ENCODE results near the gene TUBE1. TPM values are rescaled to one million over a fixed set of nuclear protein-coding genes. Genes with fewer than 3 reads are reported as not detected.

Gene TUBE1
- polyA plus RNA-seq, 1 of the 3 experiments (the other 2 are of a cell fraction), result 11.9 TPM

GRCh38 chr6:112123982-112124381 is 36.7 kb upstream of the TUBE1 start (continued):
- TF ChIP-seq, protein P1, sequence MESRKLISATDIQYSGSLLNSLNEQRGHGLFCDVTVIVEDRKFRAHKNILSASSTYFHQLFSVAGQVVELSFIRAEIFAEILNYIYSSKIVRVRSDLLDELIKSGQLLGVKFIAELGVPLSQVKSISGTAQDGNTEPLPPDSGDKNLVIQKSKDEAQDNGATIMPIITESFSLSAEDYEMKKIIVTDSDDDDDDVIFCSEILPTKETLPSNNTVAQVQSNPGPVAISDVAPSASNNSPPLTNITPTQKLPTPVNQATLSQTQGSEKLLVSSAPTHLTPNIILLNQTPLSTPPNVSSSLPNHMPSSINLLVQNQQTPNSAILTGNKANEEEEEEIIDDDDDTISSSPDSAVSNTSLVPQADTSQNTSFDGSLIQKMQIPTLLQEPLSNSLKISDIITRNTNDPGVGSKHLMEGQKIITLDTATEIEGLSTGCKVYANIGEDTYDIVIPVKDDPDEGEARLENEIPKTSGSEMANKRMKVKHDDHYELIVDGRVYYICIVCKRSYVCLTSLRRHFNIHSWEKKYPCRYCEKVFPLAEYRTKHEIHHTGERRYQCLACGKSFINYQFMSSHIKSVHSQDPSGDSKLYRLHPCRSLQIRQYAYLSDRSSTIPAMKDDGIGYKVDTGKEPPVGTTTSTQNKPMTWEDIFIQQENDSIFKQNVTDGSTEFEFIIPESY (IDR thresholded peaks at IDR 0.05; ENCODE audit: borderline replicate concordance, low read depth), result no peak
- TF ChIP-seq RAD21 (IDR thresholded peaks at IDR 0.05; ENCODE audit: low read length), result no peak
- TF ChIP-seq, protein P2, sequence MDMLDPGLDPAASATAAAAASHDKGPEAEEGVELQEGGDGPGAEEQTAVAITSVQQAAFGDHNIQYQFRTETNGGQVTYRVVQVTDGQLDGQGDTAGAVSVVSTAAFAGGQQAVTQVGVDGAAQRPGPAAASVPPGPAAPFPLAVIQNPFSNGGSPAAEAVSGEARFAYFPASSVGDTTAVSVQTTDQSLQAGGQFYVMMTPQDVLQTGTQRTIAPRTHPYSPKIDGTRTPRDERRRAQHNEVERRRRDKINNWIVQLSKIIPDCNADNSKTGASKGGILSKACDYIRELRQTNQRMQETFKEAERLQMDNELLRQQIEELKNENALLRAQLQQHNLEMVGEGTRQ (IDR thresholded peaks at IDR 0.05; ENCODE audit: borderline replicate concordance, low read depth, low read length), result no peak

DNA sequence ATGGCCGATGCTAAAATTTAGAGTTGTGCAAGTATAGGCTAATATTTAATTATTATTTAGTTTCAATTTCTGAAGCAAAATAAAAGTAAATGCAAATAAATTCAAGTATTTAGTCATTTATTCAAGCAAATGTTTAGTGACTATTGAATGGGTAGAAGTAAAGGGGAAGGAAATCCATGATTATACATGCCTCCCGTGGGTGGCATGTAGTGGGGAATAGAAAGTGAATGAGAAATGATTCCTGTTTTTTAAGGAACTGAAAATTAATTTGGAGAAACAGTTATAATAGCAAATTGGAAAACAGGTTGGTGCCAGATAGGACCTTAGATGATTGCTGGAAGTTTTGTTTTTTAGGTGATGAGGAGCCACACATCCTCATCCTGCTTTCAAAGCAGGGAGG is 35.5 kb upstream of the TUBE1 start:
- Histone ChIP-seq H3K9ac (no peak overlapping the region), H3K79me2 (ENCODE audit: insufficient read depth) (no peaks in the 10 kb centered on the region), H3K4me2 (no peak overlapping the region), H3K27ac (ENCODE audit: low read depth in 2 of 2, low read length in 1 of 2) (no peak overlapping the region), H3K9me2 (no peaks in the 10 kb centered on the region), H3K4me1 (ENCODE audit: control insufficient read depth in 1 of 2, insufficient read depth in 2 of 2, low read depth in 1 of 2, low read length in 1 of 2) (peaks cover 0 to 25% of the 10 kb centered on the region in 2 experiments; a peak in 2 of 4 replicates), H3K4me3 (ENCODE audit: low read depth in 2 of 2, low read length in 1 of 2) (no peak overlapping the region), H3K27me3 (ENCODE audit: insufficient read depth) (no peaks in the 10 kb centered on the region), H4K20me1 (ENCODE audit: insufficient read depth) (no peaks in the 10 kb centered on the region), H3K9me3 (no peaks in the 10 kb centered on the region), H2AFZ (ENCODE audit: low read depth) (no peak overlapping the region), H3K36me3 (replicated peaks in 1 of 2; ENCODE audit: control insufficient read depth in 1 of 2, insufficient read depth in 2 of 2, low read length in 1 of 2) (peaks cover 0 to 27% of the 10 kb centered on the region in 2 experiments), H3F3A (replicated peaks; ENCODE audit: insufficient read depth) (no peaks in the 10 kb centered on the region)
- POLR2A ChIA-PET, result no interaction called here
- CTCF ChIA-PET, result interaction anchor here (1.3 kb wide), 1 partner anchor 41 kb away, joined by 6 read pairs; no protein-coding TSS in a partner anchor
- DNase-seq, result no peak
- WGBS (ENCODE audit: low lambda C conversion rate), result 90% methylated on average over 2 of the region's 2 CpGs
- TF ChIP-seq REST (IDR thresholded peaks at IDR 0.05; ENCODE audit: low read depth, low read length), result no peak
- TF ChIP-seq SMC3 (IDR thresholded peaks at IDR 0.05; ENCODE audit: low read depth, low read length), result no peak
- no peak for TF ChIP-seq GABPA (IDR thresholded peaks at IDR 0.05; ENCODE audit: low read depth)
- no peak for TF ChIP-seq RCOR1 (IDR thresholded peaks at IDR 0.05; ENCODE audit: low read length)
- TF ChIP-seq YY1 (IDR thresholded peaks at IDR 0.05; ENCODE audit: low read depth), result no peak
- TF ChIP-seq, protein P3, sequence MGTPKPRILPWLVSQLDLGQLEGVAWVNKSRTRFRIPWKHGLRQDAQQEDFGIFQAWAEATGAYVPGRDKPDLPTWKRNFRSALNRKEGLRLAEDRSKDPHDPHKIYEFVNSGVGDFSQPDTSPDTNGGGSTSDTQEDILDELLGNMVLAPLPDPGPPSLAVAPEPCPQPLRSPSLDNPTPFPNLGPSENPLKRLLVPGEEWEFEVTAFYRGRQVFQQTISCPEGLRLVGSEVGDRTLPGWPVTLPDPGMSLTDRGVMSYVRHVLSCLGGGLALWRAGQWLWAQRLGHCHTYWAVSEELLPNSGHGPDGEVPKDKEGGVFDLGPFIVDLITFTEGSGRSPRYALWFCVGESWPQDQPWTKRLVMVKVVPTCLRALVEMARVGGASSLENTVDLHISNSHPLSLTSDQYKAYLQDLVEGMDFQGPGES (IDR thresholded peaks at IDR 0.05; ENCODE audit: low read depth, low read length), result no peak
- no peak for TF ChIP-seq EZH2phosphoT487 (IDR thresholded peaks at IDR 0.05; ENCODE audit: borderline replicate concordance, low read depth)
- TF ChIP-seq TEAD4 (IDR thresholded peaks at IDR 0.05; ENCODE audit: borderline replicate concordance, insufficient read depth), result no peak
- TF ChIP-seq MXI1 (IDR thresholded peaks at IDR 0.05; ENCODE audit: low read depth, low read length), result no peak
- no peak for TF ChIP-seq NFIC (IDR thresholded peaks at IDR 0.05; ENCODE audit: borderline replicate concordance)
- TF ChIP-seq, protein P2 (IDR thresholded peaks at IDR 0.05; ENCODE audit: borderline replicate concordance, low read depth, low read length), result no peak
- TF ChIP-seq, protein P4, sequence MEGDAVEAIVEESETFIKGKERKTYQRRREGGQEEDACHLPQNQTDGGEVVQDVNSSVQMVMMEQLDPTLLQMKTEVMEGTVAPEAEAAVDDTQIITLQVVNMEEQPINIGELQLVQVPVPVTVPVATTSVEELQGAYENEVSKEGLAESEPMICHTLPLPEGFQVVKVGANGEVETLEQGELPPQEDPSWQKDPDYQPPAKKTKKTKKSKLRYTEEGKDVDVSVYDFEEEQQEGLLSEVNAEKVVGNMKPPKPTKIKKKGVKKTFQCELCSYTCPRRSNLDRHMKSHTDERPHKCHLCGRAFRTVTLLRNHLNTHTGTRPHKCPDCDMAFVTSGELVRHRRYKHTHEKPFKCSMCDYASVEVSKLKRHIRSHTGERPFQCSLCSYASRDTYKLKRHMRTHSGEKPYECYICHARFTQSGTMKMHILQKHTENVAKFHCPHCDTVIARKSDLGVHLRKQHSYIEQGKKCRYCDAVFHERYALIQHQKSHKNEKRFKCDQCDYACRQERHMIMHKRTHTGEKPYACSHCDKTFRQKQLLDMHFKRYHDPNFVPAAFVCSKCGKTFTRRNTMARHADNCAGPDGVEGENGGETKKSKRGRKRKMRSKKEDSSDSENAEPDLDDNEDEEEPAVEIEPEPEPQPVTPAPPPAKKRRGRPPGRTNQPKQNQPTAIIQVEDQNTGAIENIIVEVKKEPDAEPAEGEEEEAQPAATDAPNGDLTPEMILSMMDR (IDR thresholded peaks at IDR 0.05), result no peak
- TF ChIP-seq FOSL2 (IDR thresholded peaks at IDR 0.05; ENCODE audit: borderline replicate concordance, low read depth), result no peak
- no peak for TF ChIP-seq FOXJ3 (CRISPR knock-in tag; IDR thresholded peaks at IDR 0.05)
- TF ChIP-seq, protein P1 (IDR thresholded peaks at IDR 0.05; ENCODE audit: borderline replicate concordance, low read depth), result no peak
- TF ChIP-seq TAF1 (IDR thresholded peaks at IDR 0.05; ENCODE audit: borderline replicate concordance, low read depth, low read length), result no peak

All from SK-N-SH (cell line).